ENCODE data around the gene ZFX.

Gene ZFX

DNA sequence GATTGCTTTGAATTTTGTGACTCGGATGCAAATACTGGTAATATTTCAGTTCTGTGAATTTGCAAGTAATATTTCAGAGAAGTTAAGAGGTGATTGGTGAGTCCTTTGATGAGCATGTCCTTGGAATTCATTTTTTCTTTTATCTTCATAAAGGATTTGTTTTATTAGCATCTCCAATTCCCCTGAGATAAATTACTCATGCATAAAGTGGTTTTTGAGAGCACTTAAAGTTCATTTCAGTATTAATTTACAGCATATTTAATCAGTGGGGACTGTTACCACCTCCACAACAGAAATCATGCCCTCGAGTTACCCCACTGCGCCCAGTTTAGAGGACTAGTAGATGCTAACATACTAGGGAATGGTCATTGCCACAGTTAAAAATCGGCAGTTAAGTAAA lies 65.0 kb downstream of the ZFX start:
- in situ Hi-C loops (cut with HindIII; ENCODE audit: low sequenced_read_pairs) = no loop called here
- TF ChIP-seq CTCF (IDR thresholded peaks at IDR 0.05; ENCODE audit: low read depth, low read length) = no peak
- no peak overlapping the region for H3K4me3 ChIP-seq (ENCODE audit: low read depth, low read length)
- DNase-seq (ENCODE audit: low read depth, low spot score) = no peak

DNA sequence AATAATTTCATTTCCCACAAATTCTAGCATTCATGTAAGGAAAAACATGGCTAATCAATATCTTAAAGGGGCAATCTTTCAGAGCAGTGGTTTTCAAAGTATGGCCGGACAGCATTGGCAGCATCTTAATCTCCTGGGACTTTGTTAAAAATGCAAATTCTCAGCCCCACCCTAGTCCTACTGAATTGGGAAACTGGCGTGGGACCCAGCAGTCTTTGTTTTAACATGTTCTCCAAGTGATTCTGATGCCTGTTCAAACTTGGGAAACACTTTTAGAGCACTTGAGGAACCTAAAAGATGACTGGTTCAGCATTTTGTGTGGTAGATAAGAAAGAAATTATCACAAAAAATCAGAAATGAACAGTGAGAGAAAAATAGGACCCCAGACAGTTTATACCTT lies 65.7 kb downstream of the ZFX start:
- no peak overlapping the region for H3K4me3 ChIP-seq (ENCODE audit: low read depth, low read length)
- TF ChIP-seq CTCF (IDR thresholded peaks at IDR 0.05; ENCODE audit: low read depth, low read length) = no peak
- in situ Hi-C loops (cut with HindIII; ENCODE audit: low sequenced_read_pairs) = no loop called here
- DNase-seq (ENCODE audit: low read depth, low spot score) = no peak

DNA sequence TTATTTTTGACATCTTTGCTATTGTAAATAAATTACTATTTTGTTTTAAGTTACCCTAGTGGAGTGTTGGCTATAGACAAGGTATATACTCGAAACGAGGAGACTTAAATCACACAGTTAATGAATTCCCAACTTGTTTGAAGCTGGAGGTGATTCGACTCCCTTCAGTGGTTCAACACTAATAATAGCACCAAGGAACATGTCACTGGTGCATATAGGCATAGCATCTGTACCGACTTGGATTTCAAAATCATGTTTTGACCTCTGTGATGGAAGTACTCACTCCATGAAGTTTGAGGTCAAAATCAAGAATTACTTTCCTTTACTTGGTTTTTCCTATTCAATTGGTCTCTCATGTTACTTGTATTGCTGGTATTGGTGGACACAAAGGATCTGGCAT lies 66.5 kb downstream of the ZFX start:
- DNase-seq (ENCODE audit: low read depth, low spot score) = no peak
- in situ Hi-C loops (cut with HindIII; ENCODE audit: low sequenced_read_pairs) = no loop called here

DNA sequence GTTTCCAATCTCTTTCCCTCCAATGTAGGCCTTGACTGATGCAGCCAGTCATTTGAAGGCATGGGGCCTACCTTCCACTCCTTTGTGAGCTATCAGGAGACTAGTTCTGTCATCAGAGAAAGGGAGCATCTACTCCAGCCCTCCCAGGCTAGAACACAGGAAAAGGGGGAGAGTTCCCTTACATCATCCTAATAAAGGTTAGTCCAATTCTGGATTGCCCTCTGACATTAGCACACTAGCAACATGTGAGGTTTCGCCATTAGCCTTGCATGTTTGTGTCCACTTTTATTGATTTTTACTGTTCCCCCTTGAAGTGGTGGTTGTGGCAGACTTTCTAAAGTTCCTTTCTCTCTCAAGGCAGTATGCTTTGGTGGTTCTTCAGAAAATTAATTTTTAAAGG lies 67.3 kb downstream of the ZFX start:
- in situ Hi-C loops (cut with HindIII; ENCODE audit: low sequenced_read_pairs) = no loop called here
- TF ChIP-seq CTCF (IDR thresholded peaks at IDR 0.05; ENCODE audit: low read depth, low read length) = no peak
- no peak for DNase-seq (ENCODE audit: low read depth, low spot score)
- no peak overlapping the region for H3K4me3 ChIP-seq (ENCODE audit: low read depth, low read length)

More for the DNA sequence above, 66.5 kb downstream of the ZFX start:
- no peak overlapping the region for H3K4me3 ChIP-seq (ENCODE audit: low read depth, low read length)
- no peak for TF ChIP-seq CTCF (IDR thresholded peaks at IDR 0.05; ENCODE audit: low read depth, low read length)

- no peak for DNase-seq (ENCODE audit: low read depth, low spot score)
- no peak for TF ChIP-seq CTCF (IDR thresholded peaks at IDR 0.05; ENCODE audit: low read depth, low read length)
- no peak overlapping the region for H3K4me3 ChIP-seq (ENCODE audit: low read depth, low read length)
- in situ Hi-C loops (cut with HindIII; ENCODE audit: low sequenced_read_pairs) = no loop called here
These were observed 69.8 kb downstream of the ZFX start for GRCh38 chrX:24219320-24219719.

DNA sequence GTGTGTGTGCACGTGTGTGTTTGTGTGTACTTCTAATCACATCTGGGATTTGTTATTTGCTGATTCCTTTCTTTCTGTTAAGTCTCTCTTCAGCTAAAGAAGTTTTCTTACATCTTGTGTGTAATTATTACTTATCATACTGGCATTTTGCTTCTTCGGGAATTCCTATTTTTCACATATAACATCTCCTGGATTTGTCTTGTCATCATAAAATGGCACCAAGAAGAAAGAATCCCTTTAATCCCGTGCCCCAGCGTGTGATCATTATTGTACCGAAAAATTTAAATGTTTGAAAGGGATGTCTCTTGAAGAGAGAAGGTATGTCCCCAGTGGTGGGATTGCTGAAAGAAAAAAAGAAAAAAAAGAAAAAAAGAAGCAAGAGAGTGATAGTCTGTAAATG lies 72.3 kb downstream of the ZFX start:
- no peak overlapping the region for H3K4me3 ChIP-seq (ENCODE audit: low read depth, low read length)
- no peak for TF ChIP-seq CTCF (IDR thresholded peaks at IDR 0.05; ENCODE audit: low read depth, low read length)
- in situ Hi-C loops (cut with HindIII; ENCODE audit: low sequenced_read_pairs) = no loop called here
- no peak for DNase-seq (ENCODE audit: low read depth, low spot score)

DNA sequence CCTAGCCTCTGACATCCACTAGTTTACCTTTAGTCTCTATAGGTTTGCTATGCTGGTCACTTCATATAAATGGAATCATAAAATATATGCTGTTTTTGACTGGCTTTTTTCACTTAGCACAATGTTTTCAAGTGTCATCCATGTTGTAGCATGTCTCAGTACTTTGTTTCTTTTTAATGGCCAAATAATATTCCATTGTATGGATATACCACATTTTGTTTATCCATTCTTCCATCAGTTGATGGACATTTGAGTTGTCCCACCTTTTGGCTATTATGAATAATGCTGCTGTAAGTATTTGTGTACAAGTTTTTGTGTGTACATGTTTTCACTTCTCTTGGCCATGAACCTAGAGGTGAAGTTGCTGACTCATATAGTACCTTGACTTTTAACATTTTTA lies 75.7 kb downstream of the ZFX start:
- no peak overlapping the region for H3K4me3 ChIP-seq (ENCODE audit: low read depth, low read length)
- in situ Hi-C loops (cut with HindIII; ENCODE audit: low sequenced_read_pairs) = no loop called here
- DNase-seq (ENCODE audit: low read depth, low spot score) = no peak
- TF ChIP-seq CTCF (IDR thresholded peaks at IDR 0.05; ENCODE audit: low read depth, low read length) = no peak

Measured in astrocyte of the spinal cord (primary cell).